Measurements from ENCODE around the gene KLHL25.

KLHL25 gene

DNA sequence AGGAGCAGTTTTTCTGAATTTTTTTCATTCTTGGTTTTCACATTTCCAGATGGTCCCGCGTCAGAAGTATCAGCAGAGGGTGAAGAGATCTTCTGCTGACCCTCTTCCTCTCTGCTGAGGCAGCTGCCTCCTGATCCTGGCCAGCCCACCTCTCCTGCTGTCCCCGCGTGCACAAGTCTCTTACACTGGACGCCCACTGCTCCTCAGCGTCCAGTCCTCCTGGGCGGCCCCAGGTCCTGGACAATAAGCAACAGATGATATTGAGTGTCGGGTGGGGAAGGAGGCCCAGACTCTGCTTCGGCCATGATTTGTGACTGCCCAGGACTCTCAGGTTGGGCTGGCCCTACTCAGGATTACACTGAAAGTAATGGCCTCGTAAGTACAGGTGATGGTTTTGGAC is 50.1 kb downstream of the KLHL25 start:
- DNase-seq, result no peak

- DNase-seq, result no peak
These were observed 51.2 kb downstream of the KLHL25 start for GRCh38 chr15:85743392-85744055.

- peak; percentile 22 for DNase-seq
These were observed 52.4 kb downstream of the KLHL25 start for GRCh38 chr15:85742186-85742821.

DNA sequence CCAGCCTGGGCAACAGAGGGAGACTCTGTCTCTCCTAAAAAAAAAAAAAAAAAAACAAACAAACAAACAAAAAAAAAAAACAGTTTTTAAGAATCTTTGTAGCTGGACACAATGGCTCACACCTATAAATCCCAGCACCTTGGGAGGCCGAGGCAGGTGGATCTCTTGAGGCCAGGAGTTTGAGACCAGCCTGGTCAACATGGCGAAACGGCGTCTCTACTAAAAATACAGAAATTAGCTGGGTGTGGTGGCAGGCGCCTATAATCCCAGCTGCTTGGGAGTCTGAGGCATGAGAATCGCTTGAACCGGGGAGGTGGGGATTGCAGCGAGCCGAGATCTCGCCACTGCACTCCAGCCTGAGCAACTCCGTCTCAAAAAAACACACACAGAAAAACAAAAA is 53.1 kb downstream of the KLHL25 start:
- no peak for DNase-seq

- DNase-seq, result no peak
These were observed 53.7 kb downstream of the KLHL25 start for GRCh38 chr15:85741021-85741421.

DNA sequence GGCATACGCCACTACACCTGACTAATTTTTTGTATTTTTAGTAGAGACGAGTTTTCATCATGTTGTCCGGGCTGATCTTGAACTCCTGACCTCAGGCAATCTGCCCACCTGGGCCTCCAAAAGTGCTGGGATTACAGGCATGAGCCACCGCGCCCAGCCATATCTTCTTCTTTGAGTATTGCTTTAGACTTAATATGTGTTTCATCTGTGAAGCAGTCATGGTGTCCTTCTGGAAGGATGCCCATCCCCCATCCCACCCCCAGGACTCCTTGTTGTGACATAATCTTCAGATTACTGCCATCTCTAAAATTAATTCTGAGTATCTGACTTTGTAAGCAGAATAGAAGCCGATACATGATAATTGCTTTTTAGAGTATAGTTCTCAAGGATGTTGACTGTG is 57.7 kb downstream of the KLHL25 start:
- no peak for DNase-seq

DNA sequence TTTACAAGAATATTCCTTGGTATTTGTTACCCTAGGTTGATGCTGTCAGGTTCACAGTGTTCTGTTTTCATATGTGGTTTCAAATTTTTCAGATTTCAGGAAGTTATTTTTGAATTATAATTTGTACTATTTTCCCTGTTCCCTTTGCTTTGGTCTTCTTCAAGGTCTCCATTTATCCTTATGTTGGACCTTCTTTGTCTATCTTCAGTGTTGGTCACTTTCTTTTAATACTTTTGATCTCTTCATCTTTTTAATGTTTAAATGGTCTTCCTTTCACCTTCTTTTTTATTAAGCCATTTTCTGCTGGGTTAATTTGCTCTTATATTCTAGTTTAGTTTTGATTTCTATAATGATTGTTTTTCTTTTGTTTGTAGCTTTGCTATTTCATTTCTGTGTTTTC is 61.3 kb downstream of the KLHL25 start:
- no peak for DNase-seq

- peak; percentile 86 for DNase-seq
These were observed 64.5 kb downstream of the KLHL25 start for GRCh38 chr15:85730001-85730820.

DNA sequence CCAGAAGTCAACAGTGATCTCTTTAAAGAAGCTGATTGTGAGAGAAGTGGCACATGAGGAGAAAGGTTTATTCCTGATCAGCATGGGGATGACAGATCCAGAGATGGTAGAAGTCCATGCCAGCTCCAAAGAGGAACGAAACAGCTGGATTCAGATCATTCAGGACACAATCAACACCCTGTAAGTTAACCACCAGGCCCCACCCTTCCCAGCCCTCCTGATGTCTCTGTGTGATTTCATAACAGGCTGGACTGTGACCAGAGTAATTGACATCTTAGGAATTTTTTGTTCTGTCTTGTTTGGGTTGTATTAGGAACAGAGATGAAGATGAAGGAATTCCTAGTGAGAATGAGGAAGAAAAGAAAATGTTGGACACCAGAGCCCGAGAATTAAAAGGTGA is 67.7 kb downstream of the KLHL25 start:
- DNase-seq, result no peak

DNA sequence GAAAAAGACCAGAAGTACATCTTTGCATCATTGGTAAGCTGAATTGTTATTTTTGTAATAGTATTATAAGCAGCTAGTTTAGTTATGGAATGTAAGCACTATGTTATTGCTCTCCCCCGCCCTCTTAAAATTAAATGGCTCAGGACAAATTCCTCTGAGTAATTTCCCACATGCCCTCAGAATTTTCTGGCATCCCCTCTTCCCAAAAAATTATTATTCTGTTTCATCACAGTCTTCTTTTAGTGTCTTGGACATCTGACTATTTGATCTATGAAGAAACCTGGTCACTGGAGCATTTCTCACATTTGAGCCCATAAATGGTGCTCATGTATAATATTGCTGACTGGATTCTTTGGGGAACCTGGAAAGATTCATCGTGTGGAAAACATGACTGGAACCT is 68.3 kb downstream of the KLHL25 start:
- DNase-seq, result no peak

DNA sequence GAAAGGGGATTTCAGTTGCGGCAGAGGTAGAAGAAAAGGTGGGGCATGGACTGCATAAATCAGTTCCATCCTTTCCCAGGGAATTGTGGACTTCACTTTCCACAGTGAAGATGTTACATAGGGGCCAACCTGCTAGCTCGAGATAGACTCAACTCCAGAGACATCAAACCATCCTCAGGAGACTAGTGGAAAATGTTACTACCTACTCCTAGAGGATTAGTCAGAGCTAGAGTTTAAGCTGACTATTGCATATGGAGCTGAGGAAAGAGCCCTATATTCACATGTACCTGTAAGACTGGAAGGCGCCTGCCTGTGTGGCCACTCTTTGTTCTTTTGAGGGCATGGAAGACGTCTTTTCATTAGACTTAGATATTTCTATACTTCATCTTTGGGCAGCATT is 69.2 kb downstream of the KLHL25 start:
- DNase-seq, result no peak

- DNase-seq, result peak; percentile 10
These were observed 69.7 kb downstream of the KLHL25 start for GRCh38 chr15:85725019-85725418.

DNA sequence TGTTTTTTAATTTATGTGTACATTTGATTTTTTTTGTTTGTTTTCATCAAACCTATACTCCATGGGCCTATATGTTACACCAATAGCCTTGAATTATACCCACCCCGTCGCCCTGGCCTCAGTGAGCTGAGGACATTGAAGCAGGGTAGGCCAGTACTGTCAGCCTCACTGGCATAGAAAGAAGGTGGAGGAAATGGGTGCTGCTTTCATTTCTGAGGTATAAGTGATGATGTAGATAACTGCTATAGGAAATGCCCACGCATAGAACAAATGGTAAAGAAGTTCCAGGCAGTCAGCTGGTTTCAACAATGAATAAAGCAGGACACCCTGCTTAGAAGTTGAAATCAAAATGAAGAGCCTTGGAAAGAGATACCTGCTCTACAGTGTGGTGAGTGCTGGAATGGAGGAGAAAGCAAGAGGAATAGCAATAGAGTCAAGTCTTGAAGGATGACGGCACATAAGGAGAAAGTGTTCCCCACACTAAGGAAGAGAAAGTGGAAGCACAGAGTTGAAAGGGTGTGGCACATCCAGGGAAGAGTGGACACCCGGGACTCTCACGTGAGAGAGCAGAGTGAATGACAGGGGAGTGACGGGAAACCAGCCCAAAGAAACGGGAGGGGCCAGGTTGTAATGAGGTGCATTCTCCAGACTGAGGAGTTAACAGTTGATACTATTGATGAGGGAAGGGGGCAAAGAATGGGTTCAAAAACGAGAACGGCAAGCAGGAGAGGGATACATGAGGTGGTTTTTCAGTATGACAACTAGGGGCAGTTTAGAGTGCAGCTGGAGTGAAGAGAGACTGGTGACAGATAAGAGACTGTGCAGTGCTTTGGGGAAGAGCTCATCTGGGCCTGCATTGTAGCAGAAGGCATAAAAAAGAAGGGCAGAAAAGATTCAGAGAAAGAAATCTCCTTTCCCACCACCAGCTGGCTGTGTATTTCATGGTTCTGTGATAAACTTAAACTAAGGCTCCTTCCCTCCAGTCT is 70.5 kb downstream of the KLHL25 start:
- peak; percentile 31 for DNase-seq

- DNase-seq, result no peak
These were observed 72.2 kb downstream of the KLHL25 start for GRCh38 chr15:85722374-85723152.

DNA sequence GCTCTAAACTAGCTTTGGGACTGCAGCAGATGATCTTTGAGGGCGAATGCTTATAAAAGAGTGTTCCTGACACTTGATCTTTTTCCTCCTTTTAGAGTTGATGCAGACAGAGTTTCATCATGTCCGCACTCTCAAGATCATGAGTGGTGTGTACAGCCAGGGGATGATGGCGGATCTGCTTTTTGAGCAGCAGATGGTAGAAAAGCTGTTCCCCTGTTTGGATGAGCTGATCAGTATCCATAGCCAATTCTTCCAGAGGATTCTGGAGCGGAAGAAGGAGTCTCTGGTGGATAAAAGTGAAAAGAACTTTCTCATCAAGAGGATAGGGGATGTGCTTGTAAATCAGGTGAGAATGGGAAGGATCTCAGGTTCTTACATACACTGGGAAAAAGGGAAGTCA is 75.7 kb downstream of the KLHL25 start:
- DNase-seq, result no peak

DNA sequence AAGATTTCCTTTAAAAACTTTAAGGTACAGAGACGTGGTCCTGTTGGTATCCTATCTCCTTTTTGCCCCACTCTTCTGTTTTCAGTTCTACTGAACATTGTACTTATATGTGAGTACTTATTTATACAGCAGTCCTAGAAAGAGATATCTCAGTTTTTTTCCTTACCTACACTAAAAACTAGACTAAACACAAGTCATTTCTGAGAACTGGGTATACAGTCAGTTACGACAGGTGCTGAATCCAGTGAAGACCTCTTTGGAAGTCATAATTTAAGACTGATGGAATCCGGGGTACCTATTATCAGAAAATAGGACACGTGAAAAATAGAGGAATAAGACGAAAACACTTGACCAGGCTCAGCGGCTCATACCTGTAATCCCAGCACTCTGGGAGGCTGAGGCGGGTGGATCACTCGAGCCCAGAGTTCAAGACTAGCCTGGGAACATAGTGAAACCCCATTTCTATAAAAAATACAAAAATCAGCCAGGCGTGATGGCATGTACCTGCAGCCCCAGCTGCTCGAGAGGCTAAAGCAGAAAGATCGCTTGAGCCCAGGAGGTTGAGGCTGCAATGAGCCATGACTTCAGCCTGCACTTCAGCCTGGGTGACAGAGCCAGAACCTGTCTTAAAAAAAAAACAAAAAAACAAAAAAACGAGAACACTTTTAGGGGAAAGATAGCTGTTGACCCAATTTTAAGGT is 76.3 kb downstream of the KLHL25 start:
- DNase-seq, result no peak

DNA sequence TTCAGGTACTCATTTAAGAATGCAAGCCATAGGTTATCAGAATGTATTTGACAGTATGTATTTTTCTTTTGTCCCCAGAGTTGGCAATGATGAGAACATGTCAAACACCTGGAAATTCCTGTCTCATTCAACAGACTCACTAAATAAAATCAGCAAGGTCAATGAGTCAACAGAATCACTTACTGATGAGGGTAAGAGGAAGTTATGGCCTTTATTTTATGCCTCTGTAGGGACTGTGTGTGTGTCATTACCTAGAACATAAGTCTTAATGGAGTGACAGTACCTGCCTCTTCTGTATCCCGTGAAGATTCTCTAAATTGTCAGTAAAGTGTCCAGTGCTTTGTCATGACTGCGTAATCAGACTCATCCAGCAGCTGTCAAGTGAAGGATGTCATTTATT is 77.5 kb downstream of the KLHL25 start:
- no peak for DNase-seq

DNA sequence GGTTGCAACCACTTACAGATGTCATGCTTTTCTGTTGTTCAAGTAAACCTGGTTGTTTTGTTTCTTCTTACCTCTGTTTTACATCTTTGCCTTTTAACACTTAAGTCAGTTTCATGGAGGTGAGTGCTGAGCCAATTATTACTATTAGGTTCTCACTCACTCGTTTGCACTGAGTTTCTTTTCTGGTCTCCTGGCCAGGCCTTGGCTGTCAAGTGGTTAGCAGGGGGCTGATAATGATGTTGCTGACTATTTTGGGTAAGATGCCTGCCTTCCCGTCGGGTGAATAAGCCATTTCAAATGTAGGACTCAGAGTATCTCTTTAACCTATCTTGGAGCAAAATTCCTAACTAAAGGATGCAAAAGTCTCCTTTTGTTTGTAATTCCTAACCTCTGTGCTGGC is 78.5 kb downstream of the KLHL25 start:
- no peak for DNase-seq

DNA sequence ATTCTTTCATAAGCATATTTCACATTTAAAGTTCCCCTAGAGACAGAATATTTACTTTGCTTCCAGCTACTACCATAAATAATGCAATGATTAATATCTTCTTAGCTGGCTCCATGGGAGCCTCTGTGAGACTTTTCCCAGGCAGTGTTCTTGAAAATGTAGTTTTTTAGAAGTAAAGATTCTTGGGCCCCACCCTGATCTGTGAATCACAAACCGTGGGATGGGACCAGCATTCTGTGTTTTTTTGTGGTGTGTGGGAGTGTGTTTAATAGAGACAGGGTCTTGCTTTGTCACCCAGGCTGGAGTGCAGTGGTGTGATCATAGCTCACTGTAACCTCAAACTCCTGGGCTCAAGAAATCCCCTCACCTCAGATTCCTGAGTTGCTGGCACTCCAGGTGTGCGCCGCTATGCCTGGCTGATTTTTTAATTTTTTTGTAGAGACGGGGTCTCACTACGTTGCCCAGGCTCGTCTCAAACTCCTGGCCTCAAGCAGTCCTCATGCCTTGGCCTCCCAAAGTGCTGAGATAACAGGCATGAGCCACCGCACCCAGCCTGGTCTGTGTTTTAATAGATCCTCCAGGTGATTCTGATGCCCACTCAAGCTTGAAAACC is 83.0 kb downstream of the KLHL25 start:
- DNase-seq, result no peak

DNA sequence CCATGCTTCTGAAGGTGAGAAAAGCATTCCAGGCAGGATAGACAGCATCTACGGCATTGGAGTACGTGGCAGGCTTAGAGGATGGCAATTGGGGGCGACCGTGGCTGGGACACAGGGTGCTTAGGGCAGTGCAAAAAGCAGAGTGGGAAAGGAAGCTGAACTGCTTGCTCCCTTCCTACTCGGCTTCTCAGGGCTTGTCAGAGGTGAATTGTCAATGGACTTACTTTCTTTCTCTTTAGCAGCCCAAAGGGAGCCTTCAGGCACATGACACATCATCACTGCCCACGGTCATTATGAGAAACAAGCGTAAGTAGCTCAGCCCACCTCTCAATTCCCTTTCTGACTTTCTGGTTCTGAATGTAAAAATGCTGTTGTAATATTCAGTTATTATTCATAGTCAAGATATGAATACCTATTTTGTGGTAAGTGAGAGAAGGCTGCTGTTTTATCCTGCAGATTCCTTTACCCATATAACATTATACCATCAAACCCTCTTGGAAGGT is 84.3 kb downstream of the KLHL25 start:
- no peak for DNase-seq
